C4-2B (cell line): ENCODE data around the gene DHRS2.
"Not testable (repeated sequence)": the region's sequence is repeated elsewhere in the genome, so short reads cannot be mapped to it uniquely, and the experiment has no call there.

Source experiments
- H3K27ac ChIP-seq: fragments of 450-650 bp; 2 replicates; pipeline ENCODE4 v1.5.1; 2017
- CTCF ChIP-seq: fragments of 450-650 bp; conservative IDR thresholded peaks from 2 replicates; pipeline ENCODE4 v1.5.1; 2017; ENCODE audit warnings: mild to moderate bottlenecking
- ZFX ChIP-seq: fragments of 450-650 bp; IDR thresholded peaks from 2 replicates; pipeline ENCODE4 v1.6.1; 2017

The DHRS2 gene

GRCh38 chr14:23636317-23637211 is at the start of gene DHRS2:
Gene DHRS2 (plus strand): TSS chr14:23636364. CDS start chr14:23638865, 2,501 bp downstream.
- TF ChIP-seq CTCF, result no peak
- TF ChIP-seq ZFX, result no peak

GRCh38 chr14:23588884-23589598 is 47.1 kb upstream of the DHRS2 start:
- no peak overlapping the region; the same call in 1 of the 2 replicates for H3K27ac ChIP-seq
- peak; percentile 89 for TF ChIP-seq CTCF
- no peak for TF ChIP-seq ZFX

More at GRCh38 chr14:23636317-23637211, at the start of gene DHRS2:
- H3K27ac ChIP-seq, result no peak within 1 kb of the TSS

GRCh38 chr14:23589606-23590005 is 46.6 kb upstream of the DHRS2 start:
- H3K27ac ChIP-seq, result no peak overlapping the region; the same call in 1 of the 2 replicates
- TF ChIP-seq ZFX (no peak), CTCF (no peak)

GRCh38 chr14:23590198-23590597 is 46.0 kb upstream of the DHRS2 start:
- no peak overlapping the region for H3K27ac ChIP-seq
- no peak for TF ChIP-seq ZFX
- TF ChIP-seq CTCF, result no peak

- H3K27ac ChIP-seq, result not testable (repeated sequence)
Observed at GRCh38 chr14:23594191-23594590, 42.0 kb upstream of the DHRS2 start.

GRCh38 chr14:23600322-23600707 is 35.8 kb upstream of the DHRS2 start:
- TF ChIP-seq CTCF (no peak), ZFX (no peak)
- no peak overlapping the region for H3K27ac ChIP-seq

GRCh38 chr14:23600806-23601205 is 35.4 kb upstream of the DHRS2 start:
- no peak overlapping the region for H3K27ac ChIP-seq
- TF ChIP-seq ZFX, result no peak
- no peak for TF ChIP-seq CTCF
